GM20000 (cell line): ENCODE data around the gene TPH1.

Experiments used
- DNase-seq: peaks from one replicate; pipeline ENCODE4 v3.0.0; 2012; ENCODE audit warnings: low spot score
- TF ChIP-seq, protein P1 (sequence below): IDR thresholded peaks from 2 replicates; pipeline ENCODE4 v1.5.1; 2012; ENCODE audit warnings: mild to moderate bottlenecking, control low read depth; ENCODE audit errors: extremely low read depth, missing control alignments

The TPH1 gene

DNA sequence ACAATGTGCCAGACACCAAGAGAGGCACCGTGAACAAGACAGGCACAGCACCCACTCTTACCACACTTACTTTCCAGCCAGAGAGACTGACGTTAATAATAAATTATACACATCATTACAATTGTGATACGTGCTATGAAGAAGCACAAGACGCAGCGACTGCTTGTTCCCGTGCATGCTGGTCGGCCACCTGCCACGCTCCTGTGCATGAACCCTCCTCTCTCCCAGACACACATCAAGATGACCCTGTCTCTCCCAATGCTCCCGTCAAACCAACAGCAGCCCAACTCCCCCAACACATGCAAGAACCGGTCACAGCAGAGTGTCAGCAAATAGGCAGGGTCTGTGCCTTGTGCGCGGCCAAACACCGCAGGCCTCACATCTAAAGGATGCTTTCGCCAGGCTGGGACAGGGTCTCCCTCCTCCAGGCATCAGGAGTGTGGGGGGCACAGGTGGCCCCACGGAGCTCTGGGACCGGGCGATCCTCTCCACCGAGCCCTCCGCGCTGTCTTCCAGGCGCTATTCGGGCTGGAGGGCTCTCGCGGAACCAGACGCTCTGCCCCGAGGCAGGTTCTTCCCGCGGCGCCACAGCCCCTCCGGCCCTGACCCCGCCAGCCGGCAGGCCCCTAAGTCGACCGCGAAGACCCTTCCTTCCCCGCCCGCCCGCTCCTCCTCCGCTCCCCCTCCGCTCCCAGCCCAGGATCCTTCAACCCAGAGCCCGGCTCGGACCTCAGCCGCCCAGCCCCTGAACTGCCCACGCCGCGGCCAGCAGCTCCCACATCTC is 33.8 kb downstream of the TPH1 start:
- DNase-seq, result no peak
- TF ChIP-seq, protein P1, sequence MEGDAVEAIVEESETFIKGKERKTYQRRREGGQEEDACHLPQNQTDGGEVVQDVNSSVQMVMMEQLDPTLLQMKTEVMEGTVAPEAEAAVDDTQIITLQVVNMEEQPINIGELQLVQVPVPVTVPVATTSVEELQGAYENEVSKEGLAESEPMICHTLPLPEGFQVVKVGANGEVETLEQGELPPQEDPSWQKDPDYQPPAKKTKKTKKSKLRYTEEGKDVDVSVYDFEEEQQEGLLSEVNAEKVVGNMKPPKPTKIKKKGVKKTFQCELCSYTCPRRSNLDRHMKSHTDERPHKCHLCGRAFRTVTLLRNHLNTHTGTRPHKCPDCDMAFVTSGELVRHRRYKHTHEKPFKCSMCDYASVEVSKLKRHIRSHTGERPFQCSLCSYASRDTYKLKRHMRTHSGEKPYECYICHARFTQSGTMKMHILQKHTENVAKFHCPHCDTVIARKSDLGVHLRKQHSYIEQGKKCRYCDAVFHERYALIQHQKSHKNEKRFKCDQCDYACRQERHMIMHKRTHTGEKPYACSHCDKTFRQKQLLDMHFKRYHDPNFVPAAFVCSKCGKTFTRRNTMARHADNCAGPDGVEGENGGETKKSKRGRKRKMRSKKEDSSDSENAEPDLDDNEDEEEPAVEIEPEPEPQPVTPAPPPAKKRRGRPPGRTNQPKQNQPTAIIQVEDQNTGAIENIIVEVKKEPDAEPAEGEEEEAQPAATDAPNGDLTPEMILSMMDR, result no peak

DNA sequence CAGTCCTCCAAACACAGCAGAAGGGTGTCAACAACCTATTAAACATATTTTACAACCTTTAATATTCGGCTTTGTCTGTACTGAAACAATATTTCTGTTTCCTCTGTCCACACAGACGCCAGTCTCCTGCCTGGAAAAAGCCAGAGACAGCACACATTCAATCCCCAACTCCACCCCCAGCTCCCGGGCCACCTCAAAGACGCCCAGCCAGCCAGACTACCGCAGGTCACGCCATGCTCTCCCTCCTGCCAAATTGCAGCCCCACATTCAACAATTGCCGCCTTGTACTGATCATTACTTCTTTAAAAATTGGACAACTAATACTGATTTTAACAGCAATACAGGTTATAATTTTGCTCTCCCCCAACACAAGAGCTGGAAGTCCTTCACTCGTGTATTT is 34.4 kb downstream of the TPH1 start:
- DNase-seq, result no peak
- TF ChIP-seq, protein P1, result no peak

DNA sequence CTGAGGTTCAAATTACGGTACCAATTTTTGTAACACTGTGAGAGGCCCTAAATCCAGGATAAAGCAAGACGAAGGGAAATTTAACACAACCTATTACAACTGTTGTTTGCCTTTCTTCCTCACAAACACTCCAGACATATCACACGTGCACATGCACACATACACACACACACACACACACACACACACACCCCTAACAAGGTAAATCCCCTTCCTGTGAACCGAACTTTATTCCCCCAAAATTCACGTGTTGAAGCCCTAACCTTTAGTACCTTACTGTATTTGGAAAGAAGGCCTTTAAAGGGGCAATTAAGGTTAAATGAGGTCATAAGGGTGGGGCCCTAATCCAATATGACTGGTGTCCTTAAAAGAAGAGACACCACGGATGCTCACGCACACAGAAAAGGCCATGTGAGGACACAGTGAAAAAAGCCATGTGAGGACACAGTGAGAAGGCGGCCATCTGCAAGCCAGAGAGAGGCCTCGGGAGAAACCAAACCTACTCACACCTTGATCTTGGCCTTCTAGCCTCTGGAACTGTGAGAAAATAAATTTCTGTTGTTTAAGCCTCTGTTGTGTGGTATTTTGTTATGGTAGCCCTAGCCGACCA is 35.0 kb downstream of the TPH1 start:
- no peak for DNase-seq

DNA sequence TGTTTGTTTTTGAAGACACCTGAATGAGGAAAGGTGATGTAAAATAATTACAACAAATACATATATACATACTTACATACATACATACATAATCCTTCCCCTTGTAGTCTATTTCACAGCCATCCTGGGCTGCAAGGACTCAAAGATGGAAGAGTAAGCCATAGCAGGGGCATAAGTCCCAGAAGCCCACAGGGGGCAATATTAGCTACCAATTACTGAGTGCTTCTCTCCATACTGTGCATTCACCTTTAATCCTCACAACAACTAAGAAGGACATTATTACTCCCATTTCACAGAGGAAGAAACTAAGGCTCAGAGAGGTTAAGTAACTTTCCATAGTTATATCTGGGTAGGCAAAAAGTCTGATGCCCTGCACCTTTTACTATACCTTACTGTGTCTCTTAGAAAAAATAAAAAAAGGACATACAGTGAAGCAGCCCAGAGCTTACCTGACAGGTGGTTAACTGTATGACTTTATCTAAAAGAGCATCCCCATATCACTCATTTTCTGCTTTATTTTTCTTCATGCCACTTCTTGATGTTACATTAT is 35.9 kb downstream of the TPH1 start:
- TF ChIP-seq, protein P1, result no peak
- DNase-seq, result no peak

More for the DNA sequence above, 35.0 kb downstream of the TPH1 start:
- TF ChIP-seq, protein P1, result no peak

DNA sequence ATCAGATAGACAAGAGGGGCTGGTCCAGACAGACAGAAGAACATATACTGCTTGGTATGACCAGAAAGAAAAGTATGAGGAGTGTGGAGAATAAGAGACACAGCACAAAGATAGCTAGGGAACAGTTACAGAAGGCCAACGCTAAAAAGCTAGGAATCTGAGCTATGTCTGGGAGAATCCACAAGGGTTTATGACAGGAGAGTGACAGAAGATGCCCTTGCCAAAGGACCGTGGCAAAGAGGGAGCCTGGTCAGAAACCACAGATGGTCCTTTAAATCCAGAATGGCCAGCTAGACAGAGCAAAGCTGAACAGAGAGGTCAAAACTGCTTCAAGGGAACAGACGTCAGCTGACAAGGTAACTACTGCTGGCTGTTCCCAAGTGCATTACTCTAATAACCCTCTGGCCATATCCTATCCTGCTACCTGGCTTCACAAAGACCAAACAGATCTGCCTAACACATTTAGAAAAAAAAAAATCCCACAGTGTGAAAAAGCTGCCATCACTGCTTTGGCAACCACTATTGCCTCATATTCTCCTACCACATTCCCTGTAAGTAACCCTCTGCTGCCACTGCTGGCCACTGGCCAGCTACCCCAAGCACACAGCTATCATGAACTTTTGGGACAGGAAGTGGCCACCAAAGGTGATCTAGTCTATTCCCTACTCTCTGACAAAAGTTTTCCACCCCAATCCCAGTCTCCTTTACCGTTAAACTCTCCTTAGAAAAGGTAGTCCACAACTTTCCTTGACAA is 40.5 kb downstream of the TPH1 start:
- TF ChIP-seq, protein P1, result no peak
- DNase-seq, result no peak

DNA sequence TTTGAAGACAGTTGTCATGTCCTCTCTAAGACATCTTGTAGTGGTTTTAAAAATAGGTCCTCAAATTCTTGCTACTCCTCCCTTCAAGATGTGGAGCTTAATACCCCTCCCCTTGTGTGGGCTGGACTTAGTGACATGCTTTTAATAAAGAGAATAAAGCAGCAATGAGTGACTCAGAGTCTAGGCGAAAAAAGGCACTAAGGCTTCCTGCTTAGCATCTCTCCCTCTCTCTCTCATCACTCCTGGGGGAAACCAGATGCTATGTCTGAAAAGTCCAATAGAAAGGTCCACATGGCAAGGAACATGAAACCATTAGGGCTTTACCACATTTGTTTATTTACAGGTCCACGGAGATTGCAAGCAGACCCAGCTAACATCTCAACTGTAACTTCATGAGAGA is 44.9 kb downstream of the TPH1 start:
- DNase-seq, result no peak
- TF ChIP-seq, protein P1, result no peak
